LNCaP clone FGC (cell line): ENCODE measurements around the gene PRAMEF14.
"Not testable (repeated sequence)": the region's sequence is repeated elsewhere in the genome, so short reads cannot be mapped to it uniquely, and the experiment has no call there.

Experiments
- DNase-seq: peaks from one replicate; pipeline ENCODE4 v3.0.0-alpha.2; 2011; ENCODE audit warnings: low read depth
- H3K4me3 ChIP-seq: 2 replicates; pipeline ENCODE4 v1.5.1; 2011; ENCODE audit warnings: mild to moderate bottlenecking, low read depth, low read length, control low read depth
- CTCF ChIP-seq: IDR thresholded peaks from 2 replicates; pipeline ENCODE4 v1.5.1; 2012; ENCODE audit warnings: mild to moderate bottlenecking; ENCODE audit not compliant: control insufficient read depth, insufficient read depth; ENCODE audit errors: extremely low read depth

PRAMEF14 gene, protein sequence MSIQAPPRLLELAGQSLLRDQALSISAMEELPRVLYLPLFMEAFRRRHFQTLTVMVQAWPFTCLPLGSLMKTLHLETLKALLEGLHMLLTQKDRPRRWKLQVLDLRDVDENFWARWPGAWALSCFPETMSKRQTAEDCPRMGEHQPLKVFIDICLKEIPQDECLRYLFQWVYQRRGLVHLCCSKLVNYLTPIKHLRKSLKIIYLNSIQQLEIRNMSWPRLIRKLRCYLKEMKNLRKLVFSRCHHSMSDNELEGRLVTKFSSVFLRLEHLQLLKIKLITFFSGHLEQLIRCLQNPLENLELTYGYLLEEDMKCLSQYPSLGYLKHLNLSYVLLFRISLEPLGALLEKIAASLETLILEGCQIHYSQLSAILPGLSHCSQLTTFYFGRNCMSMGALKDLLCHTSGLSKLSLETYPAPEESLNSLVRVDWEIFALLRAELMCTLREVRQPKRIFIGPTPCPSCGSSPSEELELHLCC

DNA sequence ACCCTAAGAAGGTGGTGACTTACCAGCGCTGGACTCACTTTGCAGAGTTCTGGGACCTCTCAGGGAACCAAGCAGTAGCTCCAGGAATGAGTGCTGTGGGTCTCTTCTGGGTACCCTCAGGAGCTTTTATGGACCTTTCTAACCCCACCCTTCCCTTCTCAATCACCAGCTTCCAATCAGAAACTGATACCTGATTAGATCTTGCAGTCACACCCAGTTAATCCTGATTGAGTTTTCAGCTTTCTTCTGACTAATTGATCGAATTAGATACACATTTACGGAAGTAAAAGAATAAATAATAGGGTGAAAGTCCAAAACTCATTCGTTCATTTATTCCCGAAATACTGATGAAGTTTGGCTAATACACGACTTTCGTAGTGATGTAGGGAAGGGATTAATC lies at the start of gene PRAMEF14:
Gene PRAMEF14 (minus strand): TSS at position 101 of the 400 bp plus-strand sequence. CDS start 1,820 bp downstream, outside the sequence.
- not testable (repeated sequence) for H3K4me3 ChIP-seq, DNase-seq

DNA sequence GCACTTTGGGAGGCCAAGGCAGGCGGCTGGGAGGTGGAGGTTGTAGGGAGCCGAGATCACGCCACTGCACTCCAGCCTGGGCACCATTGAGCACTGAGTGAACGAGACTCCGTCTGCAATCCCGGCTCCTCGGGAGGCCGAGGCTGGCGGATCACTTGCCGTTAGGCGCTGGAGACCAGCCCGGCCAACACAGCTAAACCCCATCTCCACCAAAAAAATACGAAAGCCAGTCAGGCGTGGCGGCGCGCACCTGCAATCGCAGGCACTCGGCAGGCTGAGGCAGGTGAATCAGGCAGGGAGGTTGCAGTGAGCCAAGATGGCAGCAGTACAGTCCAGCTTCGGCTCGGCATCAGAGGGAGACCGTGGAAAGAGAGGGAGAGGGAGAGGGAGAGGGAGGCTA lies 48.4 kb upstream of the PRAMEF14 start:
- H3K4me3 ChIP-seq, DNase-seq: not testable (repeated sequence)

- DNase-seq, H3K4me3 ChIP-seq: not testable (repeated sequence)
These were observed 47.8 kb upstream of the PRAMEF14 start for GRCh38 chr1:13394761-13395160.

DNA sequence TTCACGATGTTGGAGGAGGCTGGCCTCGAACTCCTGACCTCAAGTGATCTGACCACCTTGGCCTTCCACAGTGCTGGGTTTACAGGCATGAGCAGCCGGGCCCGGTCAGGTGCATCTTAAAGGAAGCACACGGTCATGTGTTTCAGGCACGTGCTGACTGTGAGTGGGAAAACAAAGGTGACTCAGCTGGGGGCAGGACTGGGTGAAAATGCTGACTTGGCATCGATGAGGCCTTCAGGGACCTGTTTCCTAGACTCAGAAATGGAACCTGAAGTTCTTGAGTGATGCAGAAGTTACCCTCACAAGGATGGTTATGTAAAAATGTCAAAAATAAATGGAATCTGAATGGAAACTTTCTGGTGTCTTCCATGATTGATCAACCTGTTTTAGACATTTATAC lies 46.1 kb upstream of the PRAMEF14 start:
- DNase-seq, H3K4me3 ChIP-seq: not testable (repeated sequence)

DNA sequence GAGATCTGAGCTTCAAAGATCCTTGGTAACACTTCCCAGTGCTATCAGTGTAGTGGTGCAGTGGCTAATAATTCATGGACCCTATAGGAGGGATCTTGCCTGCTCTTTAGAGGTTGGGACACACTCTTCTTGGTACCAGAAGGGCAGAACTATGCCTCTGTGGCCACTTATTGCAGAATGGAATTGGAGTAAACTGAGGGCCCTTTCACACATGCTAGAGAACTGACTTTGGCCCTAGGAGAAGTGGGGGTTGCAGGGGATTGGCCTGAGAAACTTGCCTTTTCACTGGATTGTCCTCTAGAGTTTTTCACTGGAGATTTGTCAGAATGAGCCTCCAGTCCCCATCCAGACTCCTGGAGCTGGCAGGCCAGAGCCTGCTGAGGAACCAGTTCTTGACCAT lies 42.4 kb upstream of the PRAMEF14 start, which contains the start of gene PRAMEF17:
Gene PRAMEF17 (plus strand): TSS at position 301 of the 400 bp plus-strand sequence. CDS start 26 bp downstream, at position 327.
- H3K4me3 ChIP-seq, DNase-seq: not testable (repeated sequence)

GRCh38 chr1:13380380-13380779 lies 33.4 kb upstream of the PRAMEF14 start:
- not testable (repeated sequence) for DNase-seq, H3K4me3 ChIP-seq

GRCh38 chr1:13378983-13379382 lies 32.0 kb upstream of the PRAMEF14 start:
- not testable (repeated sequence) for H3K4me3 ChIP-seq, DNase-seq

- DNase-seq, H3K4me3 ChIP-seq: not testable (repeated sequence)
- peak; percentile 33 for TF ChIP-seq CTCF
These were observed 21.6 kb upstream of the PRAMEF14 start for GRCh38 chr1:13368544-13368943.

DNA sequence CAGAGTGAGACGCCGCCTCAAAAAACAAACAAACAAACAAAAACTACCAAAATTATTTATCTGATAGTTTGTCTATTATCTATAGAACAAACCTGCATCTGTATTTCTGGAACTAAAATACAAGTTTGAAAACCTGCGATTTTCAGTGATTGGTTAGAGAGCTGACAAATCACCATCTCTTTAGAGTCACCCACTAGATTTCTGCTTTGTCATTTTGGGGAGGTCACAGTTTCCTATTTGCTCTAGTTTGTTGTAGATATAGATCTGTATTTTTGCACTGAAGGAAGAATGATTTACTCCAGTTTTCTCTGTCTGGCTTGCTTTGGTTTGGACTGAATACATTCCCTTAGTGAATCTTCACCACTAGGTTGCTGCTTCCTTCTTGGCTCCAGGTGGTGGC lies 19.6 kb upstream of the PRAMEF14 start:
- not testable (repeated sequence) for DNase-seq, H3K4me3 ChIP-seq

- not testable (repeated sequence) for H3K4me3 ChIP-seq, DNase-seq
These were observed 18.0 kb upstream of the PRAMEF14 start for GRCh38 chr1:13364928-13365327.

- DNase-seq, H3K4me3 ChIP-seq: not testable (repeated sequence)
These were observed 15.4 kb upstream of the PRAMEF14 start for GRCh38 chr1:13362364-13362763.

- H3K4me3 ChIP-seq, result not testable (repeated sequence)
- peak; percentile 62 for TF ChIP-seq CTCF
- DNase-seq, result peak; percentile 36
These were observed 9.8 kb upstream of the PRAMEF14 start for GRCh38 chr1:13356774-13357173.
